Activated naive CD4-positive, alpha-beta T cell treated with anti-CD3 and anti-CD28 coated beads, Interleukin-2, amount 50 U/mL, for 24 hours (primary cell): ENCODE measurements around the gene PTN.
"Not testable (repeated sequence)": the region's sequence is repeated elsewhere in the genome, so short reads cannot be mapped to it uniquely, and the experiment has no call there.

ENCODE experiments used
- H3K27ac Mint-ChIP-seq: one replicate; pipeline ENCODE4 v1.8.0; 2021; ENCODE audit warnings: mild to moderate bottlenecking, mixed read lengths
- H3K27me3 Mint-ChIP-seq: one replicate; pipeline ENCODE4 v1.8.0; 2021; ENCODE audit warnings: mixed read lengths
- H3K36me3 Mint-ChIP-seq: one replicate; pipeline ENCODE4 v1.8.0; 2021; ENCODE audit warnings: mixed read lengths
- H3K4me1 Mint-ChIP-seq: one replicate; pipeline ENCODE4 v1.8.0; 2021; ENCODE audit warnings: mixed read lengths
- H3K4me3 Mint-ChIP-seq: one replicate; pipeline ENCODE4 v1.8.0; 2021; ENCODE audit warnings: mild to moderate bottlenecking, mixed read lengths
- H3K9me3 Mint-ChIP-seq: one replicate; pipeline ENCODE4 v1.8.0; 2021; ENCODE audit warnings: mixed read lengths

PTN gene

GRCh38 chr7:137297551-137298463 lies 45.7 kb downstream of the PTN start:
- H3K36me3 Mint-ChIP-seq: no peaks in the 10 kb centered on the region
- H3K9me3 Mint-ChIP-seq: no peaks in the 10 kb centered on the region
- no peak overlapping the region for H3K4me3 Mint-ChIP-seq

GRCh38 chr7:137296576-137296975 lies 47.0 kb downstream of the PTN start:
- Mint-ChIP-seq H3K9me3 (no peaks in the 10 kb centered on the region), H3K27ac (no peak overlapping the region), H3K4me3 (no peak overlapping the region), H3K27me3 (no peaks in the 10 kb centered on the region), H3K36me3 (no peaks in the 10 kb centered on the region), H3K4me1 (no peaks in the 10 kb centered on the region)

More at GRCh38 chr7:137297551-137298463, 45.7 kb downstream of the PTN start:
- no peaks in the 10 kb centered on the region for H3K4me1 Mint-ChIP-seq
- H3K27me3 Mint-ChIP-seq: no peaks in the 10 kb centered on the region
- no peak overlapping the region for H3K27ac Mint-ChIP-seq

DNA sequence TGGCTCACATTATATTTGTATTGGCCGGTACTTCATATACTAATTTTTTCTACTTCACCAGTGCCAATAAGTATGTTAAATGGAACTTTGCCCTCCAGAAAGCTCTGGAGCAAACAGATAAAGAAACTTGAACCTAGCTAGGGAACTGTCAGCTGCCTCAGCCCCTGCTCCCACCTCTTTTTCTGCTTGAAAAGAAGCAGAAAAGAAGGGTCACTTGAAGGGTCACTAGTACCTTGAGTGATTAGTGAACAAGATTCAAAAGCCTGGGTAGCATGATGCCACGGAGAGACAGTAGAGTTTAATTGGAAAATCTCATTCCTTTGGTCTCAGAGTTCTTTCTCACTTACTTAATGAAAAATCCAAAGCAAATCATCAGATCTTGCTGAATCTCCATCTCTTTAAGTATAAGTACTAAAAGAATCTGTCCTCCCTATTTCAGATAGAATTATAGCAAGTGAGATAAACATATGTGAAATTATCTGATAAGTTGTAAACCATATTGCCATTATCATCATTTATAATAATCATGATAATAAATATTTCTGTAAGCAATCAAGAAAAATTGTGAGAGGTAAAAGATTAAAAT lies 47.7 kb downstream of the PTN start:
- Mint-ChIP-seq H3K4me1 (no peaks in the 10 kb centered on the region), H3K36me3 (no peaks in the 10 kb centered on the region), H3K27me3 (no peaks in the 10 kb centered on the region), H3K4me3 (no peak overlapping the region), H3K9me3 (no peaks in the 10 kb centered on the region), H3K27ac (no peak overlapping the region)

GRCh38 chr7:137289101-137289500 lies 54.4 kb downstream of the PTN start:
- Mint-ChIP-seq H3K9me3 (peaks cover 7% of the 10 kb centered on the region), H3K4me3 (no peak overlapping the region), H3K36me3 (no peaks in the 10 kb centered on the region), H3K27ac (no peak overlapping the region), H3K4me1 (no peaks in the 10 kb centered on the region), H3K27me3 (no peaks in the 10 kb centered on the region)

DNA sequence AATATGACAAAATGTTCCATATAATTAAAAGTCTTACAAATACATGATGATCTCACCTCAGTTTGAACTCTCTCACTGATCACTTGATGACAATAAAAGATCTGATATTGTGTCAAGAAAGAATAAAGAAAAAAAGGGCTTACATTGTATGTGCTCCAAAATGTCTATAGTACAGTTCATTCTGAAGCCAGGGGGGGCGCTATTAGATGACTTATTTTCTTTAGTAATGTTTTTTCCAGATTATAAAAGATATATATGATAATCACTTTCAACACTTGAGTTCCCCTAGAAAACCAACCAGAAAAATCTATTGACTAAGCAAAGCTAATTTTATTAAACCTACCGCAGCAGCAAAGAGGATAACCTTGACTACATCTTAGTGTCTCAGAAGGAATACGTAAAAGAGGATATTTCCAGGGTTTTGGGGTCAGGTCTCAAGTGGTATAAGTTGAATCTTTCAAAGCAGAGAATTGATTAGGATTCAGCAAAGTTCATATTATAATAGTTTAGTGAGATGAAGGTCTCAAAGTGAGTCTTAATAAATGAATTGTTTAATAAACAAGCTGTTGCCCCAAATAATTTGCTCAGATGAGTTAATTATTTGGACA lies 55.8 kb downstream of the PTN start:
- no peak overlapping the region for H3K27ac Mint-ChIP-seq
- peaks cover 7% of the 10 kb centered on the region for H3K9me3 Mint-ChIP-seq
- H3K4me1 Mint-ChIP-seq: no peaks in the 10 kb centered on the region

GRCh38 chr7:137283153-137283552 lies 60.4 kb downstream of the PTN start:
- H3K9me3 Mint-ChIP-seq: no peaks in the 10 kb centered on the region
- H3K27ac Mint-ChIP-seq: no peak overlapping the region
- no peaks in the 10 kb centered on the region for H3K27me3 Mint-ChIP-seq
- no peaks in the 10 kb centered on the region for H3K36me3 Mint-ChIP-seq
- H3K4me1 Mint-ChIP-seq: no peaks in the 10 kb centered on the region
- H3K4me3 Mint-ChIP-seq: no peak overlapping the region

More for the DNA sequence above, 55.8 kb downstream of the PTN start:
- Mint-ChIP-seq H3K36me3 (no peaks in the 10 kb centered on the region), H3K27me3 (no peaks in the 10 kb centered on the region), H3K4me3 (no peak overlapping the region)

GRCh38 chr7:137282043-137282442 lies 61.5 kb downstream of the PTN start:
- H3K4me3 Mint-ChIP-seq: no peak overlapping the region
- H3K27me3 Mint-ChIP-seq: no peaks in the 10 kb centered on the region
- H3K36me3 Mint-ChIP-seq: no peaks in the 10 kb centered on the region
- H3K9me3 Mint-ChIP-seq: no peaks in the 10 kb centered on the region
- H3K27ac Mint-ChIP-seq: no peak overlapping the region
- H3K4me1 Mint-ChIP-seq: no peaks in the 10 kb centered on the region

DNA sequence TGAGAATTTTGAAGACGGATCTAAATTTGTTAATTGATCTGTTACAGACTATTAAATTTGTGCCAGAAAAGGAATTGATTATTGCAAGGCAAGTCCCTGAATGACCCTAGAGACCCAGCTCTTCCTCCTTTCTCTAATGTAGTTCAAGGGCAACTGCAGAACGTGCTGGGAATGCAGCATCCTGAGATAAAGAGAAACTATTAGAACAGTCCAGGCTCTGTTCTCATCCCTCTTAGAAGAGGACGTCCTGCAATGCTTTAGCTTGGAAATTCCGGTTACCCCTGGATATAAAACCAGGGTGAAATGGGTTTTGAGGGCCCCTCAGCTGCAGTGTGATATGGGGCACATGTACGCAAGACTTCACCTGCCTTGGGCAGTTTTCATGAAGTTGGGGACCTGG lies 67.3 kb downstream of the PTN start:
- no peak overlapping the region for H3K4me3 Mint-ChIP-seq
- H3K27ac Mint-ChIP-seq: no peak overlapping the region
- no peaks in the 10 kb centered on the region for H3K9me3 Mint-ChIP-seq
- H3K36me3 Mint-ChIP-seq: no peaks in the 10 kb centered on the region
- H3K27me3 Mint-ChIP-seq: no peaks in the 10 kb centered on the region
- H3K4me1 Mint-ChIP-seq: no peaks in the 10 kb centered on the region

GRCh38 chr7:137272249-137272648 lies 71.3 kb downstream of the PTN start:
- H3K4me3 Mint-ChIP-seq: no peak overlapping the region
- no peaks in the 10 kb centered on the region for H3K27me3 Mint-ChIP-seq
- H3K27ac Mint-ChIP-seq: no peak overlapping the region
- no peaks in the 10 kb centered on the region for H3K4me1 Mint-ChIP-seq
- H3K9me3 Mint-ChIP-seq: no peaks in the 10 kb centered on the region
- H3K36me3 Mint-ChIP-seq: no peaks in the 10 kb centered on the region

GRCh38 chr7:137269240-137269639 lies 74.3 kb downstream of the PTN start:
- Mint-ChIP-seq H3K4me3 (no peak overlapping the region), H3K27me3 (no peaks in the 10 kb centered on the region), H3K4me1 (no peaks in the 10 kb centered on the region), H3K9me3 (no peaks in the 10 kb centered on the region), H3K27ac (no peak overlapping the region), H3K36me3 (no peaks in the 10 kb centered on the region)

GRCh38 chr7:137268001-137268865 lies 75.3 kb downstream of the PTN start:
- H3K4me3 Mint-ChIP-seq, H3K27me3 Mint-ChIP-seq, H3K4me1 Mint-ChIP-seq, H3K9me3 Mint-ChIP-seq, H3K27ac Mint-ChIP-seq, H3K36me3 Mint-ChIP-seq: not testable (repeated sequence)

- Mint-ChIP-seq H3K9me3 (no peaks in the 10 kb centered on the region), H3K27me3 (no peaks in the 10 kb centered on the region), H3K36me3 (no peaks in the 10 kb centered on the region), H3K4me1 (no peaks in the 10 kb centered on the region), H3K4me3 (no peak overlapping the region), H3K27ac (no peak overlapping the region)
Observed at GRCh38 chr7:137266764-137267163, 76.8 kb downstream of the PTN start.

DNA sequence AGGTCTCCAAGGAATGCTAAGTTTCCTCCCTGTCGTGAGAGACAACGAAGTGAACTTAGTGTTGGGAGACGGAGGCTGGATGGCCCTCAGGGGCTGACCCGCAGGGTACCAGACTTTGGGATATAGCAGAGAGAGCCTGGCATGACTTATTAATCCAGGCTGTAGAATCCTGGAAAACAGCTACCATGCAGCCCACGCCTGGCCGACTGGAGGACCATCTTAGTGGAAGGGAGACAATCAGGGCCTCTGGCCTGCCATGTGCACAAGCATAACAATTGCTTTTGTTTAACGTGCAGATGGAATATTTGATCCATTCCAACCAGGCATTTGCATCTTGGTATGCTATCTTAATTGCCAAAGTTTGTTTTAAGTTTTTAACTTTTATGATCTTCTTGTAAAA lies 78.1 kb downstream of the PTN start:
- H3K27me3 Mint-ChIP-seq, H3K36me3 Mint-ChIP-seq, H3K4me1 Mint-ChIP-seq, H3K4me3 Mint-ChIP-seq, H3K27ac Mint-ChIP-seq, H3K9me3 Mint-ChIP-seq: not testable (repeated sequence)

DNA sequence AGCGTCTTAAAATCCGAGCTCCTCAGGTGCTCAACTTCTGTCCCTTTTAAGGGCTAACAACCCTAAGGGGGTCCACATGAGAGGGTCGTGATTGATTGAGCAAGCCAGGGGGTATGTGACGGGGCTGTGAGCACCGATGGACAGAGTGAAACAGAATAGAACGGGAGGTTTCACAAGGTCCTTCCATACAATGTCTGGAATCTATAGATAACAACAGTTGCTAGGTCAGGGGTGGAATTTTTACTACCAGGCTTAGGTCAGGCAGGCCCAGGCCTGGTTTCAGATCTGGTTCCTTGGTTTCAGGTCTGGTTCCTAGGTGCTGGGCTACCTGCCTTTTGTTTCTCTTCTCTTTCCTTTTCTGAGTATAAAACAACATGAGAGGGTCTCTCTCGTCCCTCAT lies 80.9 kb downstream of the PTN start:
- Mint-ChIP-seq H3K9me3 (no peaks in the 10 kb centered on the region), H3K4me1 (no peaks in the 10 kb centered on the region), H3K27ac (no peak overlapping the region), H3K36me3 (no peaks in the 10 kb centered on the region), H3K27me3 (no peaks in the 10 kb centered on the region), H3K4me3 (no peak overlapping the region)

DNA sequence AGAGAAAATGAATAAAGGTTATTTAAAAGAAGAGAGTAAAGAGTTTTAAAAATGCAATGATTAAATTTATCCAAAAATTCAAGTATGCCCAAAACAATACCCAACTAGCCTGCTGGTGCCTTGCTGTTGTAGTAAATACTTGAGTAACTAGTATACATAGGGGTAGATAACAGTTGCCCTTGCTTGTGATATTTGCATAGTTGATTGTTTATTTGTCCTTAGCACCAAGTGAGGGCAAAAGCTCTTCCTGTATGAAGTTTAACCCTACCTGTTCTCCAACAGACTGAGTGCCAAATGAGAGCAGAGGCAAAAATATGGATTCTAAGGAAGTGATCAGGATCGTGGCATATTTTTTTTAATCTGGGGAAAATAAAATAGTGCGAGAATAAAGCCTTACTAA lies 85.0 kb downstream of the PTN start:
- no peaks in the 10 kb centered on the region for H3K27me3 Mint-ChIP-seq
- H3K4me1 Mint-ChIP-seq: no peaks in the 10 kb centered on the region
- no peaks in the 10 kb centered on the region for H3K36me3 Mint-ChIP-seq
- no peaks in the 10 kb centered on the region for H3K9me3 Mint-ChIP-seq
- no peak overlapping the region for H3K4me3 Mint-ChIP-seq
- no peak overlapping the region for H3K27ac Mint-ChIP-seq
